Omental fat pad (tissue), 4 donors: ENCODE measurements around the gene GCSH. TPM values are rescaled to one million over a fixed set of nuclear protein-coding genes. Genes with fewer than 3 reads are reported as not detected.
"Not testable (repeated sequence)": the region's sequence is repeated elsewhere in the genome, so short reads cannot be mapped to it uniquely, and the experiment has no call there.

Source experiments
- ATAC-seq: fragments of 150-250 bp; one replicate; pipeline ENCODE4 v1.9.1; 2016; ENCODE audit warnings: mild to moderate bottlenecking, moderate library complexity; ENCODE audit not compliant: low FRiP score
- DNase-seq: peaks from one replicate; pipeline ENCODE4 v3.0.0-alpha.2; 2019; ENCODE audit warnings: low spot score
- total RNA-seq, 4 donors: library from RNA; depleted of rRNA; stranded (reverse); fragments of >200 nt; gene quantifications; one replicate each; pipeline ENCODE4 v1.1.0, GENCODE V29; 2016
- TF ChIP-seq, protein P1 (sequence below), 3 donors: fragments of 450-650 bp; IDR thresholded peaks; one replicate each; pipeline ENCODE4 v1.5.1; 2016 to 2017; ENCODE audit warnings: antibody characterized with exemption in 3 of 3, mild to moderate bottlenecking in 3 of 3, moderate library complexity in 2 of 3

The GCSH gene
- total RNA-seq, 4 donors from 2014 or later = 19.2 to 39.7 (median 21.0) TPM

DNA sequence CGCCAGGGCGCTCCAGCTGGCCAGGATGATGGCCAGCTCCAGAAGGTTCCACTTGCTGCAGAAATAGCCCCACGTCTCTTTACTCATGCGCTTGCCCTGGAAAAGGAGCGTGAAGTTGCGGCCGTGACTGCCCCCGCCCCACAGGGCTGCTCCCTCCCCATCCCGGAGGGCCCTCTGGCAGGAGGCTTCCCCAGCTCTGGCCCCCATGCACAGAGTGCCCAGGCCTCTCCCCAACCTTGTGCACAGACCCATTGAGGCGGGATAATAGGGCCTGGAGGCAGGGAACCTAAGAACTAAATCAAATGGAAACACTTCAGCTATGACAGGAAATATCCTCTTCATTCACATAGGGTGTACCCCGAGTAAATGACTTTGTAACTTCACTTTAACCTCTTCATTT, 21.2 kb upstream of the GCSH start:
- TF ChIP-seq, protein P1, sequence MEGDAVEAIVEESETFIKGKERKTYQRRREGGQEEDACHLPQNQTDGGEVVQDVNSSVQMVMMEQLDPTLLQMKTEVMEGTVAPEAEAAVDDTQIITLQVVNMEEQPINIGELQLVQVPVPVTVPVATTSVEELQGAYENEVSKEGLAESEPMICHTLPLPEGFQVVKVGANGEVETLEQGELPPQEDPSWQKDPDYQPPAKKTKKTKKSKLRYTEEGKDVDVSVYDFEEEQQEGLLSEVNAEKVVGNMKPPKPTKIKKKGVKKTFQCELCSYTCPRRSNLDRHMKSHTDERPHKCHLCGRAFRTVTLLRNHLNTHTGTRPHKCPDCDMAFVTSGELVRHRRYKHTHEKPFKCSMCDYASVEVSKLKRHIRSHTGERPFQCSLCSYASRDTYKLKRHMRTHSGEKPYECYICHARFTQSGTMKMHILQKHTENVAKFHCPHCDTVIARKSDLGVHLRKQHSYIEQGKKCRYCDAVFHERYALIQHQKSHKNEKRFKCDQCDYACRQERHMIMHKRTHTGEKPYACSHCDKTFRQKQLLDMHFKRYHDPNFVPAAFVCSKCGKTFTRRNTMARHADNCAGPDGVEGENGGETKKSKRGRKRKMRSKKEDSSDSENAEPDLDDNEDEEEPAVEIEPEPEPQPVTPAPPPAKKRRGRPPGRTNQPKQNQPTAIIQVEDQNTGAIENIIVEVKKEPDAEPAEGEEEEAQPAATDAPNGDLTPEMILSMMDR (IDR thresholded peaks at IDR 0.05) = no peak
- no peak for ATAC-seq
- DNase-seq = no peak

DNA sequence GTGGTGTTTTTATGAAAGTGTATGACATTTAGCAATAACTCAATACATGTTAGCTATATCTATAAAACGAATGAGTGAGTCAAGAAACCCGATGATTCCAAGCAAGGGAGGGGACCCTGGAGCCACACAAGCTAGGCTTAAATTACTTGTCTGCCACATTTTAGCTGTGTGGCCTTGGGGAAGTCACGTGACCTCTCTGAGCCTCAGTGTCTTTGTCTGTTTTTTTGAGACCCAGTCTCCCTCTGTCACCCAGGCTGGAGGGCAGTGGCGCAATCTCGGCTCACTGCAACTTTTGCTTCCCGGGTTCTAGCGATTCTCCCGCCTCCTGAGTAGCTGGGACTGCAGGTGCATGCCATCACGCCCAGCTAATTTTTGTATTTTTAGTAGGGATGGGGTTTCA, 20.1 kb upstream of the GCSH start:
- DNase-seq = no peak
- TF ChIP-seq, protein P1 (IDR thresholded peaks at IDR 0.05) = no peak
- no peak for ATAC-seq

DNA sequence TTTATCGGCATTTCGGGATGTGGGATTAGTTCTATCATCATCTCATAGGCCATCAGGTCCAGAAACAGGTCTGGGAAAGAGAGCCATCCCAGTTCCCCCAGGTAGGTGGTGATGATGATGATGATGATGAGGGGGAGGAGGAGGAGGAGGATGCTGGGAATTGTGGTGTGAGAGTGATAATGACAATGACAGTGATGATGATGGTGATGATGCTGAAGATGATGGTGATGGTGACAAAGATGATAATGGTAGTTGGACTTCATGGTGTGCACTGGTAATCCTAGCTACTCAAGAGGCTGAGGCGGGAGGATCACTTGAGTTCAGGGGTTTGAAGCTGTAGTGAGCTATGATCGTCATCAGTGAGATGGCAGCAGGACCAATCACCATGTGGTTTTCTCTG, 16.3 kb upstream of the GCSH start:
- TF ChIP-seq, protein P1 (IDR thresholded peaks at IDR 0.05) = no peak
- ATAC-seq (no peak), DNase-seq (no peak)

DNA sequence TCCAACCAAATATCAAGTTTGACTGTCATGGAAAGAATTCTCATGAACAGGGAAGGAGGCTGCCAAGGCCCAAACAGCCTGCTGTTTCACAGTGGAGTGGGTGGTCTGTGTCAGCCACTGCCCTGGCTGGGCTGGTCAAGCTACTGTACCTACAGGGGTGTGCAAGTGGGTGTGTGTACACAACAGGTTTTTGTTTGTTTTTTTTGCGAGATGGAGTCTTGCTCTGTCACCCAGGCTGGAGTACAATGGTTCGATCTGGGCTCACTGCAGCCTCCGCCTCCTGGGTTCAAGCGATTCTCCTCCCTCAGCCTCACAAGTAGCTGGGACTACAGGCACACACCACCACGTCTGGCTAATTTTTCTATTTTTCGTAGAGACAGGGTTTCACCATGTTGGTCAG, 13.1 kb upstream of the GCSH start:
- DNase-seq, ATAC-seq: not testable (repeated sequence)

DNA sequence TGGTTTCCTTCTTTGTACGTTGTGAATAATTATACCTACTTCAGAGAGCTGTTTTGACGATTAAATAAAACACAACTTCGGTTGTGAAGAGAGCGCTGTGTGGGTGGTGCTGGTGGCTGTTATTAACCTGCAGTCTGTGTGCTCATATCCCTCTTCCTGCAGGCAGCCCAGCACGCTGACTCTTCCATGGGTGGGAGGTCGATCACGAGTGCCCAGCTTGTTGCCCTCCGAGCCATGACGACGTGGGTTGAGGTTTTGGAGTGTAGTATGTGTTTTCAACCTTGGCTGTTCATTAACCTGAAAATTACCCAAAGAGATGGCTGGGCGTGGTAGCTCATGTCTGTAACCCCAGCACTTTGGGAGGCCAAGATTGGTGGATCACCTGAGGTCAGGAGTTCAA, 11.3 kb upstream of the GCSH start:
- TF ChIP-seq, protein P1 (IDR thresholded peaks at IDR 0.05) = no peak
- DNase-seq = no peak
- no peak for ATAC-seq

DNA sequence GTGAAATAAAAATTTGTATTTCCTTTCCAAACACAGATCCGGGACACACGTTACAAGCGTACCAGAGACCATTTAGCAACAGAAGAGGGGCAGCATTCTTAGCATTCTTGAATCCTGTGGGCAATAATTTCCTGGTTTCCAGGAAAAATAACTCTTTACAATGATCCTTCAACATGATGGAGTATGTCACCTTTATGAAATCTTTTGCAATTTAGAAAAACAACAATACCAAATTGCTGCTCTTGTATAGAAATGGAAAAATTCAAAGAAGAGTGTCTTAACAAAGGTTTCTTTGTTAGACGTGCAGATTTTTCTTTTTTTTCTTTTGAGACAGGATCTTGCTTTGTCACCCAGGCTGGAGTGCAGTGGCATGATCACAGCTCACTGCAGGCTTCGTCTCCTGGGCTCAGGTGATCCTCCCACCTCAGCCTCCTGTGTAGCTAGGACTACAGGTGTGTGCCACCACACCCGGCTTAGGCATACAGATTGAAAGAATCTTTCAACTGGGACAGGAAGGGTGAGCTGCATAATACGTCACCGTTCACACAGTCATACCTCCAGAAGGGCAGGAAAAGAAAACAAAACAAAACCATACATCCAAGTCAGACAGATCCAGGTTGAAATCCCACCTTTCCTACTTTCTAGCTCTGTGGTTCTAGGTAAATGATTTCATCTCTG, 10.8 kb upstream of the GCSH start:
- DNase-seq (no peak), ATAC-seq (no peak)
- TF ChIP-seq, protein P1 (IDR thresholded peaks at IDR 0.05) = no peak

DNA sequence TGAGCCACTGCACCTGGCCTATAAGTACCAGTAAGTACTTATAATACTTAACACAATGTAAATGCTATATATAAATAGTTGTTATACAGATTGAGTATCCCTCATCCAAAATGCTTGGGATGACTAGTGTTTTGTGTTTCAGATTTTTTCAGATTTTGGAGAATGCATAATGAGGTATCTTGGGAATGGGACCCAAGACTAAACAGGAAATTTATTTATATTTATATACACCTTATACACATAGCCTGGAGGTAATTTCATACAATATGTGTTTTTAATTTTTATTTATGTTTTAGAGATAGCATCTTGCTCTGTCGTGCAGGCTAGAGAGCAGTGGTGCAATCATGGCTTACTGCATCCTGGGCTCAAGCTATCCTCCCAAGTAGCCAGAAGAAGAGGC, 9.8 kb upstream of the GCSH start:
- TF ChIP-seq, protein P1 (IDR thresholded peaks at IDR 0.05) = no peak
- DNase-seq (no peak), ATAC-seq (no peak)
